CD14-positive monocyte (primary cell): ENCODE data around the gene CFAP57. TPM values are rescaled to one million over a fixed set of nuclear protein-coding genes. Genes with fewer than 3 reads are reported as not detected.

Experiments
- DNase-seq, 3 donors: peaks; one replicate each; pipeline ENCODE4 v3.0.0-alpha.2; 2011 to 2022
- H2AFZ ChIP-seq: 2 replicates; pipeline ENCODE4 v1.6.0; 2012; ENCODE audit warnings: mild to moderate bottlenecking, low read depth, low read length, inconsistent platforms; ENCODE audit not compliant: insufficient read depth, poor library complexity, severe bottlenecking
- H3K27ac ChIP-seq, 2 donors: 1 replicate in 1 of 2; 2 replicates in 1 of 2; pipeline ENCODE4 v1.5.1; 2012 to 2013; ENCODE audit warnings: low read length in 2 of 2, control low read depth in 1 of 2, inconsistent platforms in 1 of 2, low read depth in 1 of 2, mild to moderate bottlenecking in 1 of 2
- H3K27me3 ChIP-seq, 2 donors: one replicate each; pipeline versions ENCODE4 v1.6.0 to v1.6.1; 2011 to 2013; ENCODE audit warnings: low read length in 2 of 2; ENCODE audit not compliant: control insufficient read depth in 2 of 2, insufficient read depth in 2 of 2
- H3K36me3 ChIP-seq, 2 donors: replicated peaks in 1 of 2; 1 replicate in 1 of 2; 2 replicates in 1 of 2; pipeline versions ENCODE4 v1.5.1 to v1.6.1; 2012 to 2013; ENCODE audit warnings: low read length in 2 of 2, control low read depth in 1 of 2, inconsistent platforms in 1 of 2, mild to moderate bottlenecking in 1 of 2; ENCODE audit not compliant: insufficient read depth in 2 of 2, control insufficient read depth in 1 of 2
- H3K4me1 ChIP-seq, 2 donors: 1 replicate in 1 of 2; 2 replicates in 1 of 2; pipeline versions ENCODE4 v1.5.1 to v1.6.1; 2012 to 2013; ENCODE audit warnings: low read length in 2 of 2, control low read depth in 1 of 2, inconsistent platforms in 1 of 2, mild to moderate bottlenecking in 1 of 2, moderate library complexity in 1 of 2; ENCODE audit not compliant: insufficient read depth in 2 of 2, control insufficient read depth in 1 of 2
- H3K4me2 ChIP-seq: replicated peaks from 2 replicates; pipeline ENCODE3; 2012; ENCODE audit warnings: low read length, moderate library complexity, mild to moderate bottlenecking; ENCODE audit not compliant: poor library complexity, severe bottlenecking; ENCODE audit errors: extremely low read depth
- H3K4me3 ChIP-seq, 3 experiments: fragments of 200-600 bp in 1 of 3; sonication (generic) in 1 of 3; replicated peaks in 1 of 3; 1 replicate in 2 of 3; 2 replicates in 1 of 3; pipeline ENCODE4 v1.5.1; 2011 to 2013; ENCODE audit warnings: low read length in 3 of 3, mild to moderate bottlenecking in 3 of 3, control low read depth in 2 of 3, low read depth in 2 of 3, inconsistent platforms in 1 of 3, moderate library complexity in 1 of 3
- H3K79me2 ChIP-seq: 2 replicates; pipeline ENCODE4 v1.6.0; 2012; ENCODE audit warnings: mild to moderate bottlenecking, control low read depth, inconsistent platforms, low read length, moderate library complexity; ENCODE audit not compliant: insufficient read depth
- H3K9ac ChIP-seq: 2 replicates; pipeline ENCODE4 v1.6.0; 2017; ENCODE audit warnings: low read length, mild to moderate bottlenecking; ENCODE audit not compliant: insufficient read depth, poor library complexity, severe bottlenecking
- H3K9me3 ChIP-seq, 2 donors: replicated peaks in 1 of 2; 1 replicate in 1 of 2; 2 replicates in 1 of 2; pipeline versions ENCODE4 v1.5.1 to v1.6.1; 2012 to 2013; ENCODE audit warnings: low read length in 2 of 2, control low read depth in 1 of 2; ENCODE audit not compliant: control insufficient read depth in 1 of 2, insufficient read depth in 1 of 2
- H4K20me1 ChIP-seq: 2 replicates; pipeline ENCODE4 v1.6.0; 2012; ENCODE audit warnings: mild to moderate bottlenecking, low read length, control low read depth, moderate library complexity; ENCODE audit not compliant: insufficient read depth
- H3K27ac Mint-ChIP-seq, 7 donors: one replicate each; pipeline ENCODE4 v1.8.0; 2020; ENCODE audit warnings: mild to moderate bottlenecking in 7 of 7, mixed read lengths in 7 of 7, moderate library complexity in 6 of 7, inconsistent platforms in 2 of 7
- H3K27me3 Mint-ChIP-seq, 3 donors: one replicate each; pipeline ENCODE4 v1.8.0; 2021 to 2022; ENCODE audit warnings: low read depth in 3 of 3, mild to moderate bottlenecking in 3 of 3, mixed read lengths in 3 of 3, moderate library complexity in 3 of 3, inconsistent platforms in 1 of 3
- H3K36me3 Mint-ChIP-seq, 2 donors: one replicate each; pipeline ENCODE4 v1.8.0; 2020; ENCODE audit warnings: mixed read lengths in 2 of 2, inconsistent platforms in 1 of 2, mild to moderate bottlenecking in 1 of 2
- H3K4me1 Mint-ChIP-seq: one replicate; pipeline ENCODE4 v1.8.0; 2020; ENCODE audit warnings: mild to moderate bottlenecking, mixed read lengths
- H3K4me3 Mint-ChIP-seq, 2 donors: one replicate each; pipeline ENCODE4 v1.8.0; 2020; ENCODE audit warnings: mild to moderate bottlenecking in 2 of 2, mixed read lengths in 2 of 2, moderate library complexity in 1 of 2
- H3K9me3 Mint-ChIP-seq, 7 donors: one replicate each; pipeline ENCODE4 v1.8.0; 2020 to 2022; ENCODE audit warnings: mixed read lengths in 7 of 7, mild to moderate bottlenecking in 6 of 7, moderate library complexity in 6 of 7, inconsistent platforms in 2 of 7
- CTCF ChIP-seq: fragments of 200-600 bp; IDR thresholded peaks from one replicate; pipeline ENCODE4 v1.8.0; 2022; ENCODE audit warnings: antibody characterized with exemption, mild to moderate bottlenecking
- WGBS: methylation state at CpG from one replicate; pipeline ENCODE4 v1.1.5; 2013; ENCODE audit warnings: missing lambda C conversion rate; ENCODE audit not compliant: insufficient coverage; 5-methylcytosine and 5-hydroxymethylcytosine counted together
- intact Hi-C, 2 donors: fragments of 100-400 bp; cut with micrococcal nuclease; formaldehyde crosslinking; loops; one replicate each; pipeline versions ENCODE4 v1.15.0 to v1.15.1; 2023
- polyA minus RNA-seq: library from RNA; depleted of rRNA, polyadenylated mRNA; stranded (reverse); fragments of >200 nt; gene quantifications from 2 replicates; pipeline ENCODE4 v1.2.3, GENCODE V29; 2012
- polyA plus RNA-seq, 3 donors: library from polyadenylated mRNA; depleted of rRNA in 1 of 3; unstranded in 2 of 3; stranded (reverse) in 1 of 3; fragments of 300-500 nt in 2 of 3; fragments of >200 nt in 1 of 3; fragmentation: Illumina TruSeq in 2 of 3; gene quantifications; 1 replicate in 2 of 3; 2 replicates in 1 of 3; pipeline ENCODE4 v1.2.3, GENCODE V29; 2012 to 2021
- total RNA-seq, 12 experiments: library from RNA in 1 of 12; stranded (reverse) in 1 of 12; fragments of 120-200 nt in 1 of 12; gene quantifications; one replicate each; pipeline ENCODE4 v1.2.4 and lab custom pipeline; 2013 to 2026; ENCODE audit warnings: mixed read lengths in 6 of 12, inconsistent platforms in 1 of 12

The CFAP57 gene
- total RNA-seq (2013) = 0.04 TPM
- polyA plus RNA-seq = under 1 TPM in 2 of 3 donors, not detected in 1; 0.01 to 0.05 TPM
- not detected in 2 replicates for polyA minus RNA-seq
- total RNA-seq (lab: John Stamatoyannopoulos, UW) = 0 to 3.5 (median 0.18) reads per million in 11 experiments

- Histone ChIP-seq H3K9me3 (no peaks in the 10 kb centered on the region), H3K79me2 (peaks cover 17% of the 10 kb centered on the region), H3K4me1 (peaks cover 9 to 16% of the 10 kb centered on the region in 2 donors), H3K4me3 (peak within 1 kb of the TSS; percentile 62 to 98 (median 80)), H3K9ac (peak within 1 kb of the TSS; percentile 70), H3K27ac (peak within 1 kb of the TSS in 1 of 2 donors; percentile 71), H3K36me3 (peaks cover 29 to 39% of the 10 kb centered on the region in 2 donors), H3K4me2 (peak within 1 kb of the TSS; percentile 93), H2AFZ (peak within 1 kb of the TSS; percentile 96), H4K20me1 (no peaks in the 10 kb centered on the region), H3K27me3 (peaks cover 0 to 23% of the 10 kb centered on the region in 2 donors)
- TF ChIP-seq CTCF = no peak
- Mint-ChIP-seq H3K27me3 (peaks cover 5 to 17% (median 13%) of the 10 kb centered on the region in 3 donors), H3K9me3 (peaks cover 0 to 3% (median 0%) of the 10 kb centered on the region in 7 donors), H3K36me3 (peaks cover 30 to 37% of the 10 kb centered on the region in 2 donors), H3K27ac (peak within 1 kb of the TSS; percentile 71 to 97 (median 95)), H3K4me3 (peak within 1 kb of the TSS; percentile 94 to 96), H3K4me1 (peaks cover 17% of the 10 kb centered on the region)
- WGBS = 0% methylated on average over 41 of the region's 45 CpGs
- intact Hi-C loops = loop anchor here (2.0 to 10.0 kb wide), 6 partner anchors 187 to 837 kb away; partner anchors contain the start of genes C1orf50 (in 1 of the 2), CDC20 (in 1 of the 2), ELOVL1 (in 1 of the 2) and FOXJ3 (in 1 of the 2)
- peak; percentile 95 for DNase-seq
Observed at GRCh38 chr1:43171876-43172526, at the start of gene CFAP57, which contains the start of gene EBNA1BP2. CFAP57 (plus strand) TSS chr1:43172330; CDS start chr1:43172754, 424 bp downstream. EBNA1BP2 (minus strand) TSS chr1:43172290; CDS start chr1:43172118, 172 bp downstream.

- TF ChIP-seq CTCF = no peak
- no peak overlapping the region for H3K4me2 ChIP-seq
- no peak for DNase-seq
- no peak overlapping the region for H3K27ac Mint-ChIP-seq
- H3K4me1 Mint-ChIP-seq = no peaks in the 10 kb centered on the region
- H3K27ac ChIP-seq = no peak overlapping the region
- no peak overlapping the region for H2AFZ ChIP-seq
- no peaks in the 10 kb centered on the region for H3K36me3 ChIP-seq
- peaks cover 0 to 17% (median 6%) of the 10 kb centered on the region in 7 donors for H3K9me3 Mint-ChIP-seq
- no peak overlapping the region for H3K4me3 Mint-ChIP-seq
- intact Hi-C loops = no loop called here
- H3K27me3 Mint-ChIP-seq = peaks cover 1 to 10% (median 9%) of the 10 kb centered on the region in 3 donors
- no peaks in the 10 kb centered on the region for H3K4me1 ChIP-seq
- no peak overlapping the region for H3K9ac ChIP-seq
- no peaks in the 10 kb centered on the region for H3K9me3 ChIP-seq
- no peaks in the 10 kb centered on the region for H3K79me2 ChIP-seq
- peaks cover 0 to 2% of the 10 kb centered on the region in 2 donors for H3K27me3 ChIP-seq
- no peaks in the 10 kb centered on the region for H4K20me1 ChIP-seq
- no CpG with 5 or more reads among the region's 1 CpG for WGBS
- H3K4me3 ChIP-seq = no peak overlapping the region
- H3K36me3 Mint-ChIP-seq = no peaks in the 10 kb centered on the region
Observed at GRCh38 chr1:43123031-43123430, 49.1 kb upstream of the CFAP57 start.
